KMS-11 (cell line): ENCODE data around the gene CPM.

Experiments used
- H2AFZ ChIP-seq: fragments of 200-600 bp; sonication (generic); 2 replicates; pipeline ENCODE4 v1.6.1; 2016; ENCODE audit warnings: antibody characterized with exemption, mixed run types, low read depth
- H3K27ac ChIP-seq: fragments of 200-600 bp; sonication (generic); 2 replicates; pipeline ENCODE4 v1.6.1; 2016; ENCODE audit warnings: mild to moderate bottlenecking, mixed run types
- H3K27me3 ChIP-seq: fragments of 200-600 bp; sonication (generic); 2 replicates; pipeline ENCODE4 v1.6.1; 2017; ENCODE audit warnings: mild to moderate bottlenecking, low read depth, mixed run types, moderate library complexity; ENCODE audit not compliant: insufficient read depth
- H3K36me3 ChIP-seq: fragments of 200-600 bp; sonication (generic); 2 replicates; pipeline ENCODE4 v1.6.1; 2017; ENCODE audit warnings: mild to moderate bottlenecking, mixed run types; ENCODE audit not compliant: insufficient read depth
- H3K4me1 ChIP-seq: fragments of 200-600 bp; sonication (generic); 2 replicates; pipeline ENCODE4 v1.6.1; 2016; ENCODE audit warnings: mild to moderate bottlenecking, low read depth, mixed run types; ENCODE audit not compliant: poor library complexity, severe bottlenecking
- H3K4me2 ChIP-seq: fragments of 200-600 bp; sonication (generic); 2 replicates; pipeline ENCODE4 v1.7.0; 2016; ENCODE audit warnings: mild to moderate bottlenecking, mixed run types
- H3K4me3 ChIP-seq: fragments of 200-600 bp; sonication (generic); IDR thresholded peaks from 2 replicates; pipeline ENCODE4 v1.6.1; 2017; ENCODE audit warnings: low read depth, low read length, mixed read lengths; ENCODE audit not compliant: insufficient read depth
- H3K79me2 ChIP-seq: fragments of 200-600 bp; sonication (generic); 2 replicates; pipeline ENCODE4 v1.6.1; 2016; ENCODE audit warnings: low read depth, mixed run types; ENCODE audit not compliant: insufficient read depth
- H3K9ac ChIP-seq: fragments of 200-600 bp; sonication (generic); 2 replicates; pipeline ENCODE4 v1.6.1; 2016; ENCODE audit warnings: mild to moderate bottlenecking, mixed run types
- H4K20me1 ChIP-seq: fragments of 200-600 bp; sonication (generic); 2 replicates; pipeline ENCODE4 v1.6.1; 2016; ENCODE audit warnings: mild to moderate bottlenecking, mixed run types; ENCODE audit not compliant: insufficient read depth
- TF ChIP-seq, protein P1 (sequence below): fragments of 200-600 bp; sonication (generic); conservative IDR thresholded peaks from 2 replicates; pipeline ENCODE4 v1.6.1; 2017; ENCODE audit warnings: low read depth, mild to moderate bottlenecking, antibody characterized with exemption, low read length, moderate library complexity, mixed read lengths

CPM gene

DNA sequence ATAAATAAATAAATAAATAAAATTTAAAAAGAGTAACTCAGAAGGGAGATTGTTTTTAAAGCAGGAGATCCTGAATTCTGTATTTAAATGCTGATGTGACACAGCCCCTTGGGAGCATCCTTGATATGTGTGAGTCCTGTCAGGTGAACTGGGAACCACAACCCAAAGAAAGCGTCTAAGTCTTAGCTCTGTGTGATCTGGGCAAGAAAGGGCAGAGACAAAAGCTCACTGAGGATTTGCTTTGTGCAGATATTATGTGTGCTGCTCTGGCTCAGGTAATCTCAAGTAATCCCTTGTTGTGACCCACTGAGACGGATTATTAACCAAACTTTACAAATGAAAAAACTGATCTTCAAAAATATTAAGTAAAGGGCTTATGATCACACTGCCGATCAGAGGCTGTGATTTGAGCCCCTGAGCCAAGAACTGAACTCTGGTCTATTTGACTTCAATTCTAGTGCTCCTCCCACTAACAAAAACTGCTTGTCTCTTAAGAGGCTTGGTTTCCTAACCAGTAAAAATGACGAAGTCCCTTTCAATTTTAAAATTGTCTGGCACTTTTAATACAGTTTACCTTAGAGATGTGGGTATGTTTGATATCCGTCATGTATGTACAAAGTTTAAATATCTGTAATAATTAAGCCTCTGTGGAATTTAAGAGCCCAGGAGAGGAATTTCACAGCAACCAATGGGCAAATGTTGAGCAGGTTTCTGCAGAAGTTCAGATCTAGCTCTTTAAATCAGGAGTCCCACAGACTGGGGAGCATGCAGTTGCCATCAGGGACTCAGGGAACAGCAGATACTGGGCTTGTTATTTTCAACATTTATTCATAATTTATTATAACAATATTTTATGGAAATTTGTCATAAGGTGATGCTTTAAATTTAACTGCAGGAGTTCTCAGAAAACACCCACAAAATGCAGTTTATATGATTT lies 46.1 kb downstream of the CPM start:
- H3K36me3 ChIP-seq = no peaks in the 10 kb centered on the region
- no peak overlapping the region for H3K27ac ChIP-seq
- H3K4me2 ChIP-seq = no peak overlapping the region
- no peaks in the 10 kb centered on the region for H4K20me1 ChIP-seq
- H3K9ac ChIP-seq = no peak overlapping the region
- no peak overlapping the region for H3K4me3 ChIP-seq
- no peaks in the 10 kb centered on the region for H3K79me2 ChIP-seq
- no peaks in the 10 kb centered on the region for H3K4me1 ChIP-seq
- no peaks in the 10 kb centered on the region for H3K27me3 ChIP-seq
- H2AFZ ChIP-seq = no peak overlapping the region
- TF ChIP-seq, protein P1, sequence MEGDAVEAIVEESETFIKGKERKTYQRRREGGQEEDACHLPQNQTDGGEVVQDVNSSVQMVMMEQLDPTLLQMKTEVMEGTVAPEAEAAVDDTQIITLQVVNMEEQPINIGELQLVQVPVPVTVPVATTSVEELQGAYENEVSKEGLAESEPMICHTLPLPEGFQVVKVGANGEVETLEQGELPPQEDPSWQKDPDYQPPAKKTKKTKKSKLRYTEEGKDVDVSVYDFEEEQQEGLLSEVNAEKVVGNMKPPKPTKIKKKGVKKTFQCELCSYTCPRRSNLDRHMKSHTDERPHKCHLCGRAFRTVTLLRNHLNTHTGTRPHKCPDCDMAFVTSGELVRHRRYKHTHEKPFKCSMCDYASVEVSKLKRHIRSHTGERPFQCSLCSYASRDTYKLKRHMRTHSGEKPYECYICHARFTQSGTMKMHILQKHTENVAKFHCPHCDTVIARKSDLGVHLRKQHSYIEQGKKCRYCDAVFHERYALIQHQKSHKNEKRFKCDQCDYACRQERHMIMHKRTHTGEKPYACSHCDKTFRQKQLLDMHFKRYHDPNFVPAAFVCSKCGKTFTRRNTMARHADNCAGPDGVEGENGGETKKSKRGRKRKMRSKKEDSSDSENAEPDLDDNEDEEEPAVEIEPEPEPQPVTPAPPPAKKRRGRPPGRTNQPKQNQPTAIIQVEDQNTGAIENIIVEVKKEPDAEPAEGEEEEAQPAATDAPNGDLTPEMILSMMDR = no peak

DNA sequence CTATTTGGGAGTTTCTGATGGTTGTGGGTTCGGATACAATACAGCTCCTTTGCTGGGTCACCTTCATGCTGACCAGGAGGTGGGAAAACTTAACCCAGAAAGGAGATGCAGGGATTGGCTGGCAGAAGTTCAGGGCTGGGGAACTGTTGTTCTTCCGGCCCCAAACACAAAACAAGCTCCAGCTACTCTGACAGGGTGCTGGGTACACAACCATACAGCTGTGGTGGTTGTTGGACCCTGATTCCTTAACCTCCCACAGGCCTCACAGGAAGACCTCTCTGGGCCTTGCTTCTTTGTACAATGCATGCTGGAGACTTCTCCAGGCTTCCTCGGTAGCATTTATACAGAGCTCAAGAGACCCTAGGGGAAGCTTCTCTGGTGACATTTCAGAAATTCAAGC lies 47.6 kb downstream of the CPM start:
- H4K20me1 ChIP-seq = no peaks in the 10 kb centered on the region
- no peak overlapping the region for H3K4me2 ChIP-seq
- H3K27me3 ChIP-seq = no peaks in the 10 kb centered on the region
- no peak overlapping the region for H3K4me3 ChIP-seq
- H3K9ac ChIP-seq = no peak overlapping the region
- TF ChIP-seq, protein P1 = no peak
- H3K4me1 ChIP-seq = no peaks in the 10 kb centered on the region
- no peaks in the 10 kb centered on the region for H3K36me3 ChIP-seq
- no peaks in the 10 kb centered on the region for H3K79me2 ChIP-seq
- no peak overlapping the region for H2AFZ ChIP-seq
- H3K27ac ChIP-seq = no peak overlapping the region

DNA sequence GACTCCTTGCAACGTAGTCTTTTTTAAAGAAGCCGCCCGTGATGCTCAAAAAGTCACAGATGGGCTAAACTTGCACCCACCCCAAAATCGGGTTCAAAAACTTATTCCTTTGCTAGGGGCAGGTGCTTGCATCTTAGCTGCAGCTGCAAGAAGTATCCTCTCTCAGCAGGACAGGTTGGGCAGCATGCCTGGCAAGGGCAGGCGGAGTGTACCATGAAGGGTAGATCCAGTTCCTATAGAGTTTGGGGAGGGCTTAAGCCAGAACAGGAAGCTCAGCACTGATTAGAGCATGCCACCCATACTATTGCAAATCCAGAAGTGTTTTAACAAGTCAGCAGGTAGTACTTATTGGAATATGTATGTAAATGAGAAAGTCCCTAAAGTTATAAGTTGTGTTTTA lies 48.7 kb downstream of the CPM start:
- Histone ChIP-seq H3K79me2 (no peaks in the 10 kb centered on the region), H3K4me1 (no peaks in the 10 kb centered on the region), H2AFZ (no peak overlapping the region), H4K20me1 (no peaks in the 10 kb centered on the region), H3K9ac (no peak overlapping the region), H3K4me2 (no peak overlapping the region), H3K27me3 (no peaks in the 10 kb centered on the region), H3K36me3 (no peaks in the 10 kb centered on the region), H3K4me3 (no peak overlapping the region), H3K27ac (no peak overlapping the region)
- TF ChIP-seq, protein P1 = no peak

DNA sequence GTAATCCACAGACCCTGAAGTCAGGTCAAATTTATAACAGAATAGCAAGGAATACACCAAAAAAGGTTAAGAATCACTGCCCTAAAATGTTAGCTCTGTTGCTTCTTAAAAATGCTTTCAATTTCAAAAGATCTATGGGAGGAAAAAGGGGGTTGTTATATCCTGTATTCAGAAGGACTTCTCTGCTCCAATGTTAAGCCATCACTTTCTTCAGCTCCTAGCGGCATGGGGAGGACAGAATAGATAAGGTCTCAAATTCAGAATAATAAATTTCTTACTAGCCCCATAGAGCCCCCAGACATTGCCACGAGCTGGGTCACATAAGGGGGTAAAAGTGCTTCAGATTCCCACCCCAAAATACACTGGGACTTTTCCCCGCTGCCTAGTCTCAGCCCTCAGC lies 49.8 kb downstream of the CPM start:
- H3K4me1 ChIP-seq = no peaks in the 10 kb centered on the region
- H2AFZ ChIP-seq = no peak overlapping the region
- TF ChIP-seq, protein P1 = no peak
- no peak overlapping the region for H3K27ac ChIP-seq
- no peaks in the 10 kb centered on the region for H3K36me3 ChIP-seq
- H4K20me1 ChIP-seq = no peaks in the 10 kb centered on the region
- no peak overlapping the region for H3K4me3 ChIP-seq
- no peaks in the 10 kb centered on the region for H3K79me2 ChIP-seq
- no peak overlapping the region for H3K9ac ChIP-seq
- H3K4me2 ChIP-seq = no peak overlapping the region
- H3K27me3 ChIP-seq = no peaks in the 10 kb centered on the region
